MCF 10A (cell line): ENCODE results near the gene LPIN1. TPM values are rescaled to one million over a fixed set of nuclear protein-coding genes. Genes with fewer than 3 reads are reported as not detected.
A peak's percentile ranks its signal among the peaks of the same experiment; 100 is the strongest.

Source experiments
- BruUV-seq: library from RNA; stranded (reverse); fragments of 400-500 nt; replicated peaks from 2 replicates; lab custom pipeline; 2021; lab: Mats Ljungman, UMichigan
- CTCF ChIA-PET: fragments of 300-600 bp; sonication (Branson Sonifier 250); formaldehyde crosslinking; extraction: SDS; loops from one replicate; lab custom pipeline; 2021; ENCODE audit warnings: antibody characterized with exemption, inconsistent platforms; lab: Yijun Ruan, JAX
- POLR2A ChIA-PET: fragments of 300-600, 350-650 bp; sonication (Branson Sonifier 250); formaldehyde crosslinking; extraction: SDS; loops from one replicate; lab custom pipeline; 2020; ENCODE audit warnings: antibody characterized with exemption, inconsistent platforms; lab: Yijun Ruan, JAX
- DNase-seq: peaks from one replicate; pipeline ENCODE4 v3.0.0-alpha.2; 2018; ENCODE audit not compliant: unreplicated experiment
- H3K27ac Mint-ChIP-seq: one replicate; pipeline ENCODE4 v1.8.0; 2022; ENCODE audit warnings: mild to moderate bottlenecking, low read depth, mixed read lengths; ENCODE audit not compliant: unreplicated experiment
- H3K27me3 Mint-ChIP-seq: one replicate; pipeline ENCODE4 v1.8.0; 2022; ENCODE audit warnings: mixed read lengths; ENCODE audit not compliant: insufficient read depth, unreplicated experiment
- H3K36me3 Mint-ChIP-seq: one replicate; pipeline ENCODE4 v1.8.0; 2022; ENCODE audit warnings: mild to moderate bottlenecking, moderate library complexity, mixed read lengths; ENCODE audit not compliant: insufficient read depth, unreplicated experiment
- H3K4me1 Mint-ChIP-seq: one replicate; pipeline ENCODE4 v1.8.0; 2022; ENCODE audit warnings: mixed read lengths; ENCODE audit not compliant: insufficient read depth, unreplicated experiment
- H3K4me3 Mint-ChIP-seq: one replicate; pipeline ENCODE4 v1.8.0; 2022; ENCODE audit warnings: mild to moderate bottlenecking, moderate library complexity, mixed read lengths; ENCODE audit not compliant: unreplicated experiment
- H3K9me3 Mint-ChIP-seq: one replicate; pipeline ENCODE4 v1.8.0; 2022; ENCODE audit warnings: mixed read lengths; ENCODE audit not compliant: unreplicated experiment
- intact Hi-C: fragments of 100-400 bp; cut with micrococcal nuclease; formaldehyde crosslinking; loops from 2 replicates; pipeline ENCODE4 v1.14.1; 2022
- total RNA-seq: library from RNA; stranded (reverse); gene quantifications from 2 replicates; pipeline ENCODE4 v1.2.3, GENCODE V29; 2022
- TF ChIP-seq, protein P1 (sequence below): fragments of 200-600 bp; IDR thresholded peaks from one replicate; pipeline ENCODE4 v1.8.0; 2022; ENCODE audit warnings: antibody characterized with exemption, mild to moderate bottlenecking; ENCODE audit not compliant: unreplicated experiment

The LPIN1 gene
- total RNA-seq, 1 experiment from 2014 or later, result 65.7 TPM

DNA sequence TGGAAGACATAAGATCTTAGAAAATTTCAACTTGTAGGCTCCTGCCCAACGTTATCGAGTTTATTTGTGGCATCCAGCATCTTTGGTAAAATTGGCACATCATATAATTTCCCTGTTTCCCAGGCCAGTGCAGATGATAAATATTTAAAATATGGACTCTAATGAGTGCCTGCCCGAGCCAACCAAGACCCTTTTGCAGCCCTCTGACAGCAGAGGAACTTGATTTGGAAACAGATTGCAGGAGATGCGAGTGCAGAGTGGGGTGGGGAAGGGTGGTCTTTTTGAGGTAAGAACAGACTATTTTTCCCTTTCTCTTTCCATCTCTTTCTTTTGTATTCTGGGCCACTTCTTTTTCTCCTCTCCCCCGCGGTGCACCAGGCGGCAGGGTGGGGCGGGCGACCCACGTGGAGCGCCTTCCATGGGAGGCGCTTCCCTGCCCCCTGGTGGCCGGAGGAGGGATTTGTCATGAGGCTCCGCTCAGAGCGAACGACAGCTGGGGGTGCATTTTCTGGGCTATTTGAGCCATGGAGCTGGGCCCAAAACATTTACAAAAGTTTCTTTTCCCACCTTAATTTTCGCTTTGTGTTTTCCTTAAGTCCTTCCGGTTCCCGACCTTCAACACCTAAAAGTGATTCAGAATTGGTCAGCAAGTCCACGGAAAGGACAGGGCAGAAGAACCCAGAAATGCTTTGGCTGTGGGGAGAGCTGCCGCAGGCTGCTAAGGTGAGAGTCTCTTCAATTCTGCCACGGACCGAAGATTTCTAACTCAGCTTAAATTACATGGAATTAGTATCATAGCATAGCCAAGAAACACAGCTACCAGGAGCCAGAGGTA lies 32.7 kb downstream of the LPIN1 start:
- ChIA-PET POLR2A (interaction anchor here (0.6 to 1.4 kb wide), 10 partner anchors 14 to 597 kb away, joined by 3 to 4 read pairs (median 3); no protein-coding TSS in a partner anchor), CTCF (interaction anchor here (0.6 to 13.4 kb wide), 40 partner anchors 8 to 895 kb away, joined by 3 to 336 read pairs (median 5); partner anchors contain the start of gene LPIN1)
- no TSS peak for BruUV-seq
- no peaks in the 10 kb centered on the region for H3K27me3 Mint-ChIP-seq
- H3K9me3 Mint-ChIP-seq, result no peaks in the 10 kb centered on the region
- peak; percentile 73 for DNase-seq
- intact Hi-C loops, result loop anchor here (1.0 to 5.0 kb wide), 4 partner anchors 41 to 302 kb away; no protein-coding TSS in a partner anchor
- H3K4me1 Mint-ChIP-seq, result peaks cover 4% of the 10 kb centered on the region
- H3K27ac Mint-ChIP-seq, result peak overlapping the region; percentile 16
- TF ChIP-seq, protein P1, sequence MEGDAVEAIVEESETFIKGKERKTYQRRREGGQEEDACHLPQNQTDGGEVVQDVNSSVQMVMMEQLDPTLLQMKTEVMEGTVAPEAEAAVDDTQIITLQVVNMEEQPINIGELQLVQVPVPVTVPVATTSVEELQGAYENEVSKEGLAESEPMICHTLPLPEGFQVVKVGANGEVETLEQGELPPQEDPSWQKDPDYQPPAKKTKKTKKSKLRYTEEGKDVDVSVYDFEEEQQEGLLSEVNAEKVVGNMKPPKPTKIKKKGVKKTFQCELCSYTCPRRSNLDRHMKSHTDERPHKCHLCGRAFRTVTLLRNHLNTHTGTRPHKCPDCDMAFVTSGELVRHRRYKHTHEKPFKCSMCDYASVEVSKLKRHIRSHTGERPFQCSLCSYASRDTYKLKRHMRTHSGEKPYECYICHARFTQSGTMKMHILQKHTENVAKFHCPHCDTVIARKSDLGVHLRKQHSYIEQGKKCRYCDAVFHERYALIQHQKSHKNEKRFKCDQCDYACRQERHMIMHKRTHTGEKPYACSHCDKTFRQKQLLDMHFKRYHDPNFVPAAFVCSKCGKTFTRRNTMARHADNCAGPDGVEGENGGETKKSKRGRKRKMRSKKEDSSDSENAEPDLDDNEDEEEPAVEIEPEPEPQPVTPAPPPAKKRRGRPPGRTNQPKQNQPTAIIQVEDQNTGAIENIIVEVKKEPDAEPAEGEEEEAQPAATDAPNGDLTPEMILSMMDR, result peak; percentile 98
- H3K36me3 Mint-ChIP-seq, result peaks cover 100% of the 10 kb centered on the region
- H3K4me3 Mint-ChIP-seq, result no peak overlapping the region

DNA sequence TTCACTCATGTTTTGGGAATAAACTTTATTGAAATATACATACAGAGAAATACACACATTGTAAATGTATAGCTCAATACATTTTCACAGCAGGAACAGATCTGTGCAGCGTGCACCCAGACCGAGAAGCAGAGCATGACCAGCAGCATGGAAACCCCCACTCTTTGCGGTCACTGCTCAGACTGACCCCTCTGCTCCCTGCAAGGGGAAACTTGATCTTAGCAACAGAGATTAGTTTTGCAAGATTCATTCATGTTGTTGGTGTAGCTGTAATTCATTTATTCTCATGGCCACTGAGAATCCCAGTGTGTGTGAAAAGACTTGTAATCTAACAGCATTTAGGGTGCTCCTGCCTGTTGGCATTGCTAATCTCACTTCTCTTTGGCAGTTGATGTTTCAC lies 35.2 kb downstream of the LPIN1 start:
- no peak for DNase-seq
- peaks cover 98% of the 10 kb centered on the region for H3K36me3 Mint-ChIP-seq
- no peak overlapping the region for H3K27ac Mint-ChIP-seq
- no peaks in the 10 kb centered on the region for H3K27me3 Mint-ChIP-seq
- no peaks in the 10 kb centered on the region for H3K9me3 Mint-ChIP-seq
- TF ChIP-seq, protein P1, result no peak
- POLR2A ChIA-PET, result interaction anchor here (0.7 to 1.2 kb wide), 3 partner anchors 21 to 40 kb away, joined by 3 to 4 read pairs (median 3); no protein-coding TSS in a partner anchor
- peaks cover 4% of the 10 kb centered on the region for H3K4me1 Mint-ChIP-seq
- CTCF ChIA-PET, result interaction anchor here (1.1 to 13.4 kb wide), 10 partner anchors 14 to 1225 kb away, joined by 3 to 336 read pairs (median 5); no protein-coding TSS in a partner anchor
- intact Hi-C loops, result no loop called here
- BruUV-seq, result no TSS peak
- H3K4me3 Mint-ChIP-seq, result no peak overlapping the region

DNA sequence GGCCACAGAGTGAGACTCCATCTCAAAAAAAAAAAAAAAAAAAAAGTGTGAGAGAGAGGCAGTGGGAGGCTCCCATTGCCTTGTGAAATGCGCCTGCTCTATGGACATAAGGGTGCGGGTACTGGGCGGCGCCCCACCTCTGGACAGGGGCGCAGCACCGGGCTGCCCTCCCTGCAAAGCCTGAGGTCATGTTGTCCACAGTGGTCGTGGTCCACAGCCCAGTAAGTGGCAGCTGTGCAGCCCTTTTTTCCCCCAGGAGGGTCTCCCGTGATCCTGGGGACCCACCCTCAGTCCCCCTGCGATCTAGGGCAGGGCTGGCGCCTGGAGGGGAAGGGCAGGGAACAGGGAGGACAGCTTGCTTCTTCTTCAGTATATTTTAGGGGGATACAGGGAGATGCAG lies 37.8 kb downstream of the LPIN1 start:
- Mint-ChIP-seq H3K4me3 (no peak overlapping the region), H3K27me3 (no peaks in the 10 kb centered on the region), H3K36me3 (peaks cover 98% of the 10 kb centered on the region), H3K4me1 (no peaks in the 10 kb centered on the region), H3K9me3 (no peaks in the 10 kb centered on the region), H3K27ac (no peak overlapping the region)
- POLR2A ChIA-PET, result interaction anchor here (0.6 to 0.9 kb wide), 5 partner anchors 10 to 928 kb away, joined by 3 to 4 read pairs (median 3); no protein-coding TSS in a partner anchor
- DNase-seq, result no peak
- CTCF ChIA-PET, result interaction anchor here (0.6 to 13.4 kb wide), 20 partner anchors 12 to 1223 kb away, joined by 3 to 336 read pairs (median 6); no protein-coding TSS in a partner anchor
- TF ChIP-seq, protein P1, result no peak
- no TSS peak for BruUV-seq
- intact Hi-C loops, result no loop called here
